Esophagus muscularis mucosa (tissue), 4 donors: ENCODE measurements around the gene SLC7A7. TPM values are rescaled to one million over a fixed set of nuclear protein-coding genes. Genes with fewer than 3 reads are reported as not detected.
"Not testable (repeated sequence)": the region's sequence is repeated elsewhere in the genome, so short reads cannot be mapped to it uniquely, and the experiment has no call there.

ENCODE experiments used
- DNase-seq: peaks from one replicate; pipeline ENCODE4 v3.0.0-alpha.2; 2017; ENCODE audit errors: extremely low spot score
- H3K27ac ChIP-seq, 4 donors: fragments of 200-600 bp; sonication (generic); replicated peaks in 1 of 4; 1 replicate in 3 of 4; 2 replicates in 1 of 4; pipeline ENCODE4 v1.5.1; 2016 to 2019; ENCODE audit warnings: mild to moderate bottlenecking in 1 of 4
- H3K27me3 ChIP-seq, 4 donors: fragments of 200-600 bp; sonication (generic); one replicate each; pipeline versions ENCODE4 v1.5.1 to v1.6.0; 2016 to 2019
- H3K36me3 ChIP-seq, 4 donors: fragments of 200-600 bp; sonication (generic); one replicate each; pipeline ENCODE4 v1.5.1; 2016 to 2019
- H3K4me1 ChIP-seq, 4 donors: fragments of 200-600 bp; sonication (generic); one replicate each; pipeline ENCODE4 v1.5.1; 2016 to 2019
- H3K4me3 ChIP-seq, 4 donors: fragments of 200-600 bp; sonication (generic); 1 replicate in 2 of 4; 2 replicates in 2 of 4; pipeline ENCODE4 v1.5.1; 2016 to 2019; ENCODE audit warnings: mild to moderate bottlenecking in 4 of 4, moderate library complexity in 1 of 4
- H3K9me3 ChIP-seq, 4 donors: fragments of 200-600 bp; sonication (generic); 1 replicate in 3 of 4; 2 replicates in 1 of 4; pipeline ENCODE4 v1.5.1; 2016 to 2019
- EP300 ChIP-seq: sonication (generic); formaldehyde crosslinking; IDR thresholded peaks from one replicate; pipeline ENCODE4 v1.6.1; 2017; ENCODE audit warnings: antibody characterized with exemption
- POLR2A ChIP-seq: fragments of 450-650 bp; IDR thresholded peaks from one replicate; pipeline ENCODE4 v1.6.1; 2017; ENCODE audit warnings: antibody characterized with exemption, moderate library complexity, mild to moderate bottlenecking, low read depth
- POLR2AphosphoS5 ChIP-seq, 2 donors: sonication (generic); formaldehyde crosslinking; IDR thresholded peaks; one replicate each; pipeline ENCODE4 v1.6.1; 2017; ENCODE audit warnings: antibody characterized with exemption in 2 of 2
- WGBS: methylation state at CpG from one replicate; pipeline ENCODE4 v1.1.5; 2018; 5-methylcytosine and 5-hydroxymethylcytosine counted together
- intact Hi-C: fragments of 100-400 bp; cut with DNase I; formaldehyde crosslinking; loops from one replicate; pipeline ENCODE4 v1.15.1; 2023
- total RNA-seq, 4 donors: library from RNA; depleted of rRNA; stranded (reverse); fragments of >200 nt; gene quantifications; one replicate each; pipeline versions ENCODE4 v1.1.0 to v1.2.1, GENCODE V29; 2016
- TF ChIP-seq, protein P1 (sequence below), 3 experiments: fragments of 200-600 bp in 2 of 3; fragments of 450-650 bp in 1 of 3; sonication (generic) in 2 of 3; IDR thresholded peaks; one replicate each; pipeline ENCODE4 v1.5.1; 2017 to 2019; ENCODE audit warnings: antibody characterized with exemption in 3 of 3, mild to moderate bottlenecking in 2 of 3, moderate library complexity in 1 of 3

The SLC7A7 gene
- total RNA-seq, 4 donors from 2014 or later, result 9.6 to 22.9 (median 15.3) TPM

DNA sequence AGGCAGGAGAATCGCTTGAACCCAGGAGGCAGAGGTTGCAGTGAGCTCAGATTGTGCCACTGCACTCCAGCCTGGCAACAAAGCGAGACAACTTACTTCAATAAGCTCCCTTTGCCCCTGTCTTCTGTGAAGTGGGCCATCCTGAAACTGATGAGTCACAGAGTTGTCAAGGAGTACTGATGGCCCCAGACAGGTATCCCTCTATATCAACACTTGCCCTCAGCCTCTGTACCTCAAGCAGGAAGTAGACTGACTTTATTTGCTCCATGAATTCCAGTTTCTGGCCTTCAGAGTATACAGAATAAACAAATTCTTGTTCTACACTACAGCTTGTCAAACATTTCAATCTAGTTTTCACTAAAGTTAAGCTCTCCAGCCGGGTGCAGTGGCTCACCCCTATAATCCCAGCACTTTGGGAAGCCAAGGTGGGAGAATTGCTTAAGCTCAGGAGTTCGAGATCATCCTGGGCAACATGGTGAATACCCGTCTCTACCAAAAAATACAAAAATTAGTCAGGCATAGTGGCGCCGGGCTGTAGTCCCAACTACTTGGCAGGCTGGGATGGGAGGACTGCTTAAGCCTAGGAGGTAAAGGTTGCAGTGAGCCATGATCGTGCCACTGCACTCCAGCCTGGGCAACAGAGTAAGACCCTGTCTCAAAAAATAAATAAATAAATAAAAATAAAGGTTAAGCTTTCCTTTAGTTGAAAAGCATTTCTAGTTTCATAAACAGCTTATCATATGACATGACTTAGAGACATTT is 39.9 kb upstream of the SLC7A7 start:
- Histone ChIP-seq H3K4me3 (no peak overlapping the region), H3K9me3 (no peaks in the 10 kb centered on the region), H3K4me1 (peaks cover 26 to 35% (median 33%) of the 10 kb centered on the region in 4 donors), H3K36me3 (no peaks in the 10 kb centered on the region), H3K27ac (no peak overlapping the region), H3K27me3 (no peaks in the 10 kb centered on the region)
- WGBS, result 88% methylated on average over 8 of the region's 8 CpGs
- TF ChIP-seq EP300 (no peak), POLR2A (no peak), POLR2AphosphoS5 (IDR thresholded peaks at IDR 0.05) (no peak)
- TF ChIP-seq, protein P1, sequence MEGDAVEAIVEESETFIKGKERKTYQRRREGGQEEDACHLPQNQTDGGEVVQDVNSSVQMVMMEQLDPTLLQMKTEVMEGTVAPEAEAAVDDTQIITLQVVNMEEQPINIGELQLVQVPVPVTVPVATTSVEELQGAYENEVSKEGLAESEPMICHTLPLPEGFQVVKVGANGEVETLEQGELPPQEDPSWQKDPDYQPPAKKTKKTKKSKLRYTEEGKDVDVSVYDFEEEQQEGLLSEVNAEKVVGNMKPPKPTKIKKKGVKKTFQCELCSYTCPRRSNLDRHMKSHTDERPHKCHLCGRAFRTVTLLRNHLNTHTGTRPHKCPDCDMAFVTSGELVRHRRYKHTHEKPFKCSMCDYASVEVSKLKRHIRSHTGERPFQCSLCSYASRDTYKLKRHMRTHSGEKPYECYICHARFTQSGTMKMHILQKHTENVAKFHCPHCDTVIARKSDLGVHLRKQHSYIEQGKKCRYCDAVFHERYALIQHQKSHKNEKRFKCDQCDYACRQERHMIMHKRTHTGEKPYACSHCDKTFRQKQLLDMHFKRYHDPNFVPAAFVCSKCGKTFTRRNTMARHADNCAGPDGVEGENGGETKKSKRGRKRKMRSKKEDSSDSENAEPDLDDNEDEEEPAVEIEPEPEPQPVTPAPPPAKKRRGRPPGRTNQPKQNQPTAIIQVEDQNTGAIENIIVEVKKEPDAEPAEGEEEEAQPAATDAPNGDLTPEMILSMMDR (IDR thresholded peaks at IDR 0.05), result no peak
- DNase-seq, result no peak
- intact Hi-C loops, result loop anchor here (10.0 kb wide), 1 partner anchor 300 kb away; no protein-coding TSS in a partner anchor

DNA sequence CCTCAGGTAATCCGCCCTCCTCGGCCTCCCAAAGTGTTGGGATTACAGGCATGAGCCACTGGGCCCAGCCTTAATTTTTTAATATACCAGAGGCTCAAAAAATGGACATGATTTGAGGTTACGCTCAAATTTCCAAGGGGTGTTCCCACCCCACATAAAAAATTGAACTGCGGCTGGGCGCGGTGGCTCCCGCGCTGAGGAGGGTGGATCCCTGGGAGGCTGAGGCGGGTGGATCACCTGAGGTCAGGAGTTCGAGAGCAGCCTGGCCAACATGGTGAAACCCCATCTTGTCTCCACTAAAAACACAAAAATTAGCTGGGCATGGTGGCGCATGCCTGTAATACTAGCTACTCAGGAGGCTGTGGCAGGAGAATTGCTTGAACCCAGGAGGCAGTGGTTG is 39.1 kb upstream of the SLC7A7 start:
- intact Hi-C loops, result loop anchor here (10.0 kb wide), 1 partner anchor 299 kb away; no protein-coding TSS in a partner anchor
- DNase-seq, H3K9me3 ChIP-seq, H3K27ac ChIP-seq, H3K27me3 ChIP-seq, H3K36me3 ChIP-seq, H3K4me3 ChIP-seq: not testable (repeated sequence)
- peaks cover 34 to 44% (median 42%) of the 10 kb centered on the region in 4 donors for H3K4me1 ChIP-seq
- WGBS, result 96% methylated on average over 11 of the region's 11 CpGs

DNA sequence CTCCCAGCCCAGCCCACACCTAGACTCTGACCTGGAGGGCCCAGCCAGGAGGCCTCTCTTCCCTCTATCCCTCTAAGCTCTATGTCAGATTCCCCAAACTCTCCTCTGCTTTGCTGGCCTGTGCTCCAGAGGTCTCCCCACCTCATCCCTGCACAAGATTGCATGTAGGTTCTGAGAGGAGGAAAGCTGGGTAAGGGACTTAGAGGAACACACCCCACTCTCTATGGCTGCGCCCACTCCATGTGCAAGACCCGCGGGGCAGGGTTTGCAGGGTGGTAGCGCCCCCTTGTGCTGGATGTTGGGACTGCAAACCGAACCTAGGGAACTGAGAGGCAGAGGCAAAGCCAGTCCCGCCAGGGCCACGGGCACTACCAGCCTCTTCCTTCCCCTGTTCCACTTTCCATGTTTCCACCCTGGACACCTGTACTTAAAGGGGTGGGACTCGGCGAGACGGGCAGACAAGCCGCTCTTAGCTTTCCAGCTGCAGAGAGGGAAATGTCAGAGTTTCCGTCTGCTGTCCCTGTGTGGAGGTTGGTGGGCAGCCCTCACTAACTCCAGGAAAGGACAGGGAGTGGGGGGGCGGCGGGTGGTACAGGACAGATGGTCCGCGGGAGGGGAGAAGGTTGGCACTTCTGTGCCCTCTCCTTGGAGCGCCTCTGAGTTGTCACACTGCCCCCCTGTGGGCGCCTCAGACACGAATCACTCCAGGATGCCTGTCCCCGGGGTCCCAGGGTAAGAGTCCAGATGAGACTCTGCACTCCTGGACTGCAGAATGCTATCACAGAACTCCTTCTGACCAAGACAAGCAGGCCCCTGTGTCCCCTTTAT is 37.9 kb upstream of the SLC7A7 start:
- H3K4me1 ChIP-seq, result peaks cover 46 to 55% (median 53%) of the 10 kb centered on the region in 4 donors
- peak overlapping the region; percentile 45 to 60 (median 46) for H3K4me3 ChIP-seq
- no peaks in the 10 kb centered on the region for H3K27me3 ChIP-seq
- 1% methylated on average over 9 of the region's 20 CpGs for WGBS
- intact Hi-C loops, result loop anchor here (1.0 to 10.0 kb wide), 2 partner anchors 31 to 298 kb away; no protein-coding TSS in a partner anchor
- no peaks in the 10 kb centered on the region for H3K9me3 ChIP-seq
- TF ChIP-seq POLR2A (no peak), EP300 (no peak), POLR2AphosphoS5 (IDR thresholded peaks at IDR 0.05) (peak; percentile 30 to 62)
- TF ChIP-seq, protein P1 (IDR thresholded peaks at IDR 0.05), result peak; percentile 73 to 94 (median 91)
- no peaks in the 10 kb centered on the region for H3K36me3 ChIP-seq
- DNase-seq, result peak; percentile 99
- peak overlapping the region; percentile 36 to 93 (median 88) for H3K27ac ChIP-seq

DNA sequence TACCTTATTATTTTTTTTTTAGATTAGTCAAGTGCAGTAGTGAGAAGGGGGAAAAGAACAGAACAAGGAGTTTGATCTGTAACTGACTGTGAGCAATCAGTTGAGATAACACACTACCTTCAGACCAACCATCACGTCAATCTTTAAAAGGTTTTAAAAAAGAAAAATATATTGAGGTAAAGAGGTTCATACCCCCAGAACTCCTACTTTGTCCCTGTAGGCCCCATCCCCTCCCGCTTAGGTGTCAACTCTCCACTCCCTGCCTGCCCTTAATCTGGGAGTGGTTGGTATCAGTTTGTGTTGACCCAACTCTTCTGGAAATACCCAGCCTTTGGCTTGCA is 37.3 kb upstream of the SLC7A7 start:
- Histone ChIP-seq H3K36me3 (no peaks in the 10 kb centered on the region), H3K4me1 (peaks cover 51 to 61% (median 59%) of the 10 kb centered on the region in 4 donors), H3K27ac (peak overlapping the region in 3 of 4 donors; percentile 86 to 93 (median 91)), H3K9me3 (no peaks in the 10 kb centered on the region), H3K4me3 (no peak overlapping the region), H3K27me3 (no peaks in the 10 kb centered on the region)
- intact Hi-C loops, result loop anchor here (10.0 kb wide), 1 partner anchor 298 kb away; no protein-coding TSS in a partner anchor
- TF ChIP-seq POLR2A (no peak), EP300 (no peak), POLR2AphosphoS5 (IDR thresholded peaks at IDR 0.05) (no peak)
- TF ChIP-seq, protein P1 (IDR thresholded peaks at IDR 0.05), result no peak
- DNase-seq, result no peak
- 81% methylated on average over 2 of the region's 2 CpGs for WGBS

DNA sequence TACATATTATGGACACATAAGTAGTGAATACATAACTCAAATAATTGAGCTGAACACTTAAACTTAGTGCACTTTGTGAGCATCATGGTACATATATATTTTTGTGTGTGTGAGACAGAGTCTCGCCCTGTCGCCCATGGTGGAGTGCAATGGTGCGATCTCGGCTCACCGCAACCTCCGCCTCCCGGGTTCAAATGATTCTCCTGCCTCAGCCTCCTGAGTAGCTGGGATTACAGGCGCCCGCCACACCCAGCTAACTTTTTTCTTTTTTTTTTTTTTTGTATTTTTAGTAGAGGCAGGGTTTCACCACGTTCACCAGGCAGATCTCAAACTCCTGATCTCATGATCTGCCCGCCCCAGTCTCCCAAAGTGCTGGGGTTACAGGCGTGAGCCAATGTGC is 36.9 kb upstream of the SLC7A7 start:
- not testable (repeated sequence) for DNase-seq, H3K4me3 ChIP-seq, H3K36me3 ChIP-seq, H3K27me3 ChIP-seq, H3K9me3 ChIP-seq
- Histone ChIP-seq H3K4me1 (peaks cover 55 to 65% (median 63%) of the 10 kb centered on the region in 4 donors), H3K27ac (peak overlapping the region; percentile 84 to 93 (median 88))
- intact Hi-C loops, result loop anchor here (10.0 kb wide), 1 partner anchor 297 kb away; no protein-coding TSS in a partner anchor
- WGBS, result 83% methylated on average over 12 of the region's 12 CpGs
